C4-2B (cell line): Measurements from ENCODE around the gene SLC22A2.

Experiments used
- ZFX ChIP-seq: fragments of 450-650 bp; IDR thresholded peaks from 2 replicates; pipeline ENCODE4 v1.6.1; 2017
- TF ChIP-seq, protein P1 (sequence below): fragments of 450-650 bp; conservative IDR thresholded peaks from 2 replicates; pipeline ENCODE4 v1.5.1; 2017; ENCODE audit warnings: mild to moderate bottlenecking

DNA sequence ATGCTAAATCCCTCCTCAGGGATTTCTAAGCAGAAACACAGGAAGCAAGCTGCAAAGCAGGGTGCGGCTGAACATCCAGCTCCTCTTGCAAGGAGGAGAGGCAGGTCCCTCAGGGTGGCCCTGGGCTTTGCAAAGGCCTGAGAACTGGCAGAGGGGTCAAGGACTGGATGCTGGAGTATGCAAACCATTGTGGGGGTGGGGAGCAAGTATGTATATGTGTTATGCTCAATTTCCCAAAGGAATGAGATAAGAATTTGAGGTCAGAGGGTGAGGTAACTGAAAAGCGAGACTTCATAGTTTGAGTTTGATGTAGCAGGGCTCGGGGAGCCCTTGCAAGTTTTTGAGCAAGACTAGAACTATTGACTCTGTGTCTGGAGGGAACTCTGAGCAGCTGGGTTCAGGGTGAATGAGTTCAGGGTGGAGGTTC, 11.2 kb downstream of the SLC22A2 start:
- TF ChIP-seq, protein P1, sequence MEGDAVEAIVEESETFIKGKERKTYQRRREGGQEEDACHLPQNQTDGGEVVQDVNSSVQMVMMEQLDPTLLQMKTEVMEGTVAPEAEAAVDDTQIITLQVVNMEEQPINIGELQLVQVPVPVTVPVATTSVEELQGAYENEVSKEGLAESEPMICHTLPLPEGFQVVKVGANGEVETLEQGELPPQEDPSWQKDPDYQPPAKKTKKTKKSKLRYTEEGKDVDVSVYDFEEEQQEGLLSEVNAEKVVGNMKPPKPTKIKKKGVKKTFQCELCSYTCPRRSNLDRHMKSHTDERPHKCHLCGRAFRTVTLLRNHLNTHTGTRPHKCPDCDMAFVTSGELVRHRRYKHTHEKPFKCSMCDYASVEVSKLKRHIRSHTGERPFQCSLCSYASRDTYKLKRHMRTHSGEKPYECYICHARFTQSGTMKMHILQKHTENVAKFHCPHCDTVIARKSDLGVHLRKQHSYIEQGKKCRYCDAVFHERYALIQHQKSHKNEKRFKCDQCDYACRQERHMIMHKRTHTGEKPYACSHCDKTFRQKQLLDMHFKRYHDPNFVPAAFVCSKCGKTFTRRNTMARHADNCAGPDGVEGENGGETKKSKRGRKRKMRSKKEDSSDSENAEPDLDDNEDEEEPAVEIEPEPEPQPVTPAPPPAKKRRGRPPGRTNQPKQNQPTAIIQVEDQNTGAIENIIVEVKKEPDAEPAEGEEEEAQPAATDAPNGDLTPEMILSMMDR, result no peak
- no peak for TF ChIP-seq ZFX
